ENCODE data around the gene RHOD.
A peak's percentile ranks its signal among the peaks of the same experiment; 100 is the strongest.

DNA sequence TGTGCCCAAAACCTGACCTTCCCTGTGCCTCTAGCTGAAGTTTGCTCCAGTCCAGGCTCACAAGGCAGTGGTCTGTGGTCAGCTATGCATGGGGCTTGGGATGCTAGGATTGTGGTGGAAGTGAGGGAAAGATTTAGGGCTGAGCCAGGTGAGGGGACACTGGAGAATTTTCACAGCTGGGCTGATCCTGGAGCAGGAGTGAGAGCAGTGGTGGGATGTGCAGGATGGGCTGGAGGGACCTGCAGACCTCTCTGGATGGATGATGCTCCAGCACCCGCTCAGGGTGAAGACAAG lies 38.5 kb downstream of the RHOD start:
- TF ChIP-seq, protein P1, sequence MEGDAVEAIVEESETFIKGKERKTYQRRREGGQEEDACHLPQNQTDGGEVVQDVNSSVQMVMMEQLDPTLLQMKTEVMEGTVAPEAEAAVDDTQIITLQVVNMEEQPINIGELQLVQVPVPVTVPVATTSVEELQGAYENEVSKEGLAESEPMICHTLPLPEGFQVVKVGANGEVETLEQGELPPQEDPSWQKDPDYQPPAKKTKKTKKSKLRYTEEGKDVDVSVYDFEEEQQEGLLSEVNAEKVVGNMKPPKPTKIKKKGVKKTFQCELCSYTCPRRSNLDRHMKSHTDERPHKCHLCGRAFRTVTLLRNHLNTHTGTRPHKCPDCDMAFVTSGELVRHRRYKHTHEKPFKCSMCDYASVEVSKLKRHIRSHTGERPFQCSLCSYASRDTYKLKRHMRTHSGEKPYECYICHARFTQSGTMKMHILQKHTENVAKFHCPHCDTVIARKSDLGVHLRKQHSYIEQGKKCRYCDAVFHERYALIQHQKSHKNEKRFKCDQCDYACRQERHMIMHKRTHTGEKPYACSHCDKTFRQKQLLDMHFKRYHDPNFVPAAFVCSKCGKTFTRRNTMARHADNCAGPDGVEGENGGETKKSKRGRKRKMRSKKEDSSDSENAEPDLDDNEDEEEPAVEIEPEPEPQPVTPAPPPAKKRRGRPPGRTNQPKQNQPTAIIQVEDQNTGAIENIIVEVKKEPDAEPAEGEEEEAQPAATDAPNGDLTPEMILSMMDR (IDR thresholded peaks at IDR 0.05): peak in 1 of 6 experiments; percentile 1
- TF ChIP-seq POLR2A (IDR thresholded peaks at IDR 0.05): no peak
